MCF 10A (cell line): ENCODE measurements around the gene CNPY4. TPM values are rescaled to one million over a fixed set of nuclear protein-coding genes. Genes with fewer than 3 reads are reported as not detected.

Experiments used
- BruUV-seq: library from RNA; stranded (reverse); fragments of 400-500 nt; replicated peaks from 2 replicates; lab custom pipeline; 2021; lab: Mats Ljungman, UMichigan
- CTCF ChIA-PET: fragments of 300-600 bp; sonication (Branson Sonifier 250); formaldehyde crosslinking; extraction: SDS; loops from one replicate; lab custom pipeline; 2021; ENCODE audit warnings: antibody characterized with exemption, inconsistent platforms; lab: Yijun Ruan, JAX
- POLR2A ChIA-PET: fragments of 300-600, 350-650 bp; sonication (Branson Sonifier 250); formaldehyde crosslinking; extraction: SDS; loops from one replicate; lab custom pipeline; 2020; ENCODE audit warnings: antibody characterized with exemption, inconsistent platforms; lab: Yijun Ruan, JAX
- DNase-seq: peaks from one replicate; pipeline ENCODE4 v3.0.0-alpha.2; 2018; ENCODE audit not compliant: unreplicated experiment
- H3K27ac Mint-ChIP-seq: one replicate; pipeline ENCODE4 v1.8.0; 2022; ENCODE audit warnings: mild to moderate bottlenecking, low read depth, mixed read lengths; ENCODE audit not compliant: unreplicated experiment
- H3K27me3 Mint-ChIP-seq: one replicate; pipeline ENCODE4 v1.8.0; 2022; ENCODE audit warnings: mixed read lengths; ENCODE audit not compliant: insufficient read depth, unreplicated experiment
- H3K36me3 Mint-ChIP-seq: one replicate; pipeline ENCODE4 v1.8.0; 2022; ENCODE audit warnings: mild to moderate bottlenecking, moderate library complexity, mixed read lengths; ENCODE audit not compliant: insufficient read depth, unreplicated experiment
- H3K4me1 Mint-ChIP-seq: one replicate; pipeline ENCODE4 v1.8.0; 2022; ENCODE audit warnings: mixed read lengths; ENCODE audit not compliant: insufficient read depth, unreplicated experiment
- H3K4me3 Mint-ChIP-seq: one replicate; pipeline ENCODE4 v1.8.0; 2022; ENCODE audit warnings: mild to moderate bottlenecking, moderate library complexity, mixed read lengths; ENCODE audit not compliant: unreplicated experiment
- H3K9me3 Mint-ChIP-seq: one replicate; pipeline ENCODE4 v1.8.0; 2022; ENCODE audit warnings: mixed read lengths; ENCODE audit not compliant: unreplicated experiment
- intact Hi-C: fragments of 100-400 bp; cut with micrococcal nuclease; formaldehyde crosslinking; loops from 2 replicates; pipeline ENCODE4 v1.14.1; 2022
- total RNA-seq: library from RNA; stranded (reverse); gene quantifications from 2 replicates; pipeline ENCODE4 v1.2.3, GENCODE V29; 2022
- TF ChIP-seq, protein P1 (sequence below): fragments of 200-600 bp; IDR thresholded peaks from one replicate; pipeline ENCODE4 v1.8.0; 2022; ENCODE audit warnings: antibody characterized with exemption, mild to moderate bottlenecking; ENCODE audit not compliant: unreplicated experiment

The CNPY4 gene
- total RNA-seq, 1 experiment from 2014 or later, result 2.9 TPM

DNA sequence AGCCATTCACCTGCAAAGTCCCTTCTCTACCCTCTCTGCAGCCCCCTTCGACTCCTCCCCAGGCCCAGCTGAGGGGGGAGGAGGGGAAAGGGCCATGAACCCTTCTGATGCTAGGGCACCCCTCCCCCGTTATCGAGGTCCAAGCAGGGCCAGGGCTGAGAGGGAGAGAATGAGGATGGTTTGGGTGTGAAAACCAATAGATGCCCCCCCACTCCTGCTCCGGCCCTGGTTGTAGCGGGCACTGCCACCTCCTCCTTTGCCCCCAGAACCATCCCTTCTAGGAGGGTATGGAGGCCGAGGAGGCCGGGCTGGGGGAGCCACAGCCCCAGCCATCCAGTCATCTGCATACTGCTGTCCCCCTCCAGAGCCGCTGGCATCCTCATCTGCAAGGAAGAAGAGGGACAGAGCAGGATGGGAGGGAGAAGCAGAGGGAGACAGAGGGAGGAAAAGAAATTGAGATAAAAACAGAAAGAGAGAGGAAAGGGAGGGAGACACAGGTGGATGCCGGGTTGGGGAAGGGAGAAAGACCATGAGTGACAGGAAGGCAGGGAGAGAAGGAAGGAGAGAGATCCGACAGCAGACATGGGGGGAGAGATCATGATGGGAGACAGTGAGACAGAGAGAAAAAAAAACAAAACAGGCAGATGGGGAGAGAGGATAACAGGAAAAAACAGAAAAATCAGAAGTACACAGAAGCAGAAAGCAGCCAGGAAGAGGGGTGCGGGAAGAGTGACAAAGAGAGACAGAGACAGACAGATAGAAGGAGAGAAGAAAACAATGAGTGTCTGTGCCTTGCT lies 50.9 kb downstream of the CNPY4 start:
- intact Hi-C loops, result no loop called here
- TF ChIP-seq, protein P1, sequence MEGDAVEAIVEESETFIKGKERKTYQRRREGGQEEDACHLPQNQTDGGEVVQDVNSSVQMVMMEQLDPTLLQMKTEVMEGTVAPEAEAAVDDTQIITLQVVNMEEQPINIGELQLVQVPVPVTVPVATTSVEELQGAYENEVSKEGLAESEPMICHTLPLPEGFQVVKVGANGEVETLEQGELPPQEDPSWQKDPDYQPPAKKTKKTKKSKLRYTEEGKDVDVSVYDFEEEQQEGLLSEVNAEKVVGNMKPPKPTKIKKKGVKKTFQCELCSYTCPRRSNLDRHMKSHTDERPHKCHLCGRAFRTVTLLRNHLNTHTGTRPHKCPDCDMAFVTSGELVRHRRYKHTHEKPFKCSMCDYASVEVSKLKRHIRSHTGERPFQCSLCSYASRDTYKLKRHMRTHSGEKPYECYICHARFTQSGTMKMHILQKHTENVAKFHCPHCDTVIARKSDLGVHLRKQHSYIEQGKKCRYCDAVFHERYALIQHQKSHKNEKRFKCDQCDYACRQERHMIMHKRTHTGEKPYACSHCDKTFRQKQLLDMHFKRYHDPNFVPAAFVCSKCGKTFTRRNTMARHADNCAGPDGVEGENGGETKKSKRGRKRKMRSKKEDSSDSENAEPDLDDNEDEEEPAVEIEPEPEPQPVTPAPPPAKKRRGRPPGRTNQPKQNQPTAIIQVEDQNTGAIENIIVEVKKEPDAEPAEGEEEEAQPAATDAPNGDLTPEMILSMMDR, result no peak
- DNase-seq, result no peak
- ChIA-PET CTCF (no interaction called here), POLR2A (no interaction called here)
- Mint-ChIP-seq H3K9me3 (no peaks in the 10 kb centered on the region), H3K36me3 (no peaks in the 10 kb centered on the region), H3K27me3 (peaks cover 42% of the 10 kb centered on the region), H3K27ac (no peak overlapping the region), H3K4me1 (peaks cover 19% of the 10 kb centered on the region), H3K4me3 (peak overlapping the region; percentile 38)
- no TSS peak for BruUV-seq

DNA sequence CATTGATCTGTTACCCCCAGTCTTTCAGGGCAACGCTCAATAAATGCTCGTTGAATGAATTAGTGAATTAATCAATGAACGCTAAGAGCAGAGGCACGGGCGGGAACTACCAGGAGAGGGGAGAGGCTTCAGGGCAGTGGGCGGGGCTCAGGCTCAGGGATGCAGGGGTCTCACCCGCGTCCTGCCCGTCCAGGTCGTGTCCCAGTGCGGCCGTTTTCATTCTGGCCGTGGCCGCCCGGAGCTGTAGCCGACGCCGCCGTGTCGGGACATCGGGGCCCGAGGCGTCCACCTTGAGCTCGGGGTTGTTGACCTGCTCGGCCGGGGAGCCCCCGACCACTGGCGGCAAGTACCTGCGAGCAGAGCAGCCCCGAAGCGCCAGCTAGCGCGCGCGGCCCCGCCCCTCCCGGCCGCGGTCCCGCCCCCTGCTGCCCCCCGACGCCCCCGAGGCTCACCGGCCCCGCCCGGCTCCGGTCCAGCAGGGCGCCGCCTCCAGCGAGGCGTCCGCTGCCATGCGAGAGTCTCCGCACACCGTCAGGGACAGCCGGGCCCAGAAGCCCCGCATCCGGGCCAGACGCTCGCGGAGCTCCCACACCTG lies 51.8 kb downstream of the CNPY4 start:
- Mint-ChIP-seq H3K36me3 (no peaks in the 10 kb centered on the region), H3K4me3 (no peak overlapping the region), H3K27ac (no peak overlapping the region), H3K9me3 (no peaks in the 10 kb centered on the region), H3K27me3 (peaks cover 37% of the 10 kb centered on the region), H3K4me1 (peaks cover 19% of the 10 kb centered on the region)
- TF ChIP-seq, protein P1, result no peak
- ChIA-PET CTCF (interaction anchor here (0.6 kb wide), 1 partner anchor 168 kb away, joined by 3 read pairs; no protein-coding TSS in a partner anchor), POLR2A (interaction anchor here (0.6 to 0.7 kb wide), 2 partner anchors 8 to 168 kb away, joined by 3 read pairs; no protein-coding TSS in a partner anchor)
- BruUV-seq, result no TSS peak
- intact Hi-C loops, result no loop called here
- no peak for DNase-seq

DNA sequence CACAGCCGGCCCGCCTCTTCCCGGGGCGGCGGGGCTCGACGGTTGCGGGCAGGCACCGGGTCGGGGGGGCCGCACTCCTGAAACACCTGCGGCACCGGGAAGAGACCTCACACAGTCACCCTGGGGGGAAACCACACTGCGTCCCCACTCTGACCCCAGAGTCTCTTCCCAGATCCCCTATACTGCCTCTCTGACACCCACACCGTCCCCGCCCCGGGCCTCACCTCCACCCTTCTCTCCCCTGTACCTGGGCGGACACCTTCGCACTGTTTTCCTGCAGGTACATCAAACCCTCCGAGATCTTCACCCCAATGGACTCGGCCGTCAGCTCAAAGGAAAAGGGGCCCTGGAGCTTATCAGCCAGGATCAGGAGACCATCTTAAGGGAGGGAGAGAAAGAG lies 52.4 kb downstream of the CNPY4 start:
- H3K27ac Mint-ChIP-seq, result no peak overlapping the region
- DNase-seq, result no peak
- TF ChIP-seq, protein P1, result no peak
- intact Hi-C loops, result no loop called here
- ChIA-PET CTCF (interaction anchor here (0.6 kb wide), 1 partner anchor 167 kb away, joined by 3 read pairs; no protein-coding TSS in a partner anchor), POLR2A (interaction anchor here (0.6 to 0.7 kb wide), 2 partner anchors 8 to 167 kb away, joined by 3 read pairs; no protein-coding TSS in a partner anchor)
- H3K36me3 Mint-ChIP-seq, result no peaks in the 10 kb centered on the region
- no peaks in the 10 kb centered on the region for H3K9me3 Mint-ChIP-seq
- BruUV-seq, result no TSS peak
- peaks cover 24% of the 10 kb centered on the region for H3K4me1 Mint-ChIP-seq
- H3K4me3 Mint-ChIP-seq, result peak overlapping the region; percentile 43
- H3K27me3 Mint-ChIP-seq, result peaks cover 30% of the 10 kb centered on the region

DNA sequence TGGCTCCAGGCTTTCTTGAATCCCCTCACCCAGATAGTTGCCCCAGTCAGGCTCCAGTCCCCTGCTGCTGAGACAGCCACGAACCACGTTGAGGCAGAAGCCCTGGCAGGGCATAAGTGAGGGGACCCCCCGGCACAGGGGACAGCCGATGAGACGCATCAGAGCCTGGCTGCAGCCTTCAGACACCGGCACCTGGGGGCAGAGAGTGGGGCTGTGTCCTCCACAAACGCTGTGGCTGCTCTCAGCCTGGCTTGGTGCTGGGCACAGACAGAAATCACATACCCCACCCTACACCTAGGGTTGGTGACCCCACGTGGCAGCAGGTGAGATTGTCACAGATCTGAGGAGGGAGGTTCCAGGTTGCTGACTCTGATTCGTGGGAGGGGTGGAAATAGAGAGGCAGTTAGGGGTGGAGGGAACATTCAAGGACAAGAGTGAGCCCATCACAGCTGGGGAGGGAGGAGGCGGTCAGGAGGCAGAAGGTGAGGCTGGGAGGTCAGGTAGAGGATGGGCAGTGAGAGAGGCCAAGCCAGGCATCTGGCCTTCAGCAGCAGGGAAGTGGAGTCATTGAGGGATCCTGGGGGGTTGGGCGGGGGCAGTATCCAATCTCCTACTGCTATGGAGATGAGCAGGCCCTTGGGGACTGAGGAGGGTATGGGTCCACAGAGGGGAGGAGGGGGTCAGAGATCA lies 54.5 kb downstream of the CNPY4 start:
- TF ChIP-seq, protein P1, result no peak
- H3K27me3 Mint-ChIP-seq, result peaks cover 14% of the 10 kb centered on the region
- H3K36me3 Mint-ChIP-seq, result no peaks in the 10 kb centered on the region
- peaks cover 18% of the 10 kb centered on the region for H3K4me1 Mint-ChIP-seq
- no peaks in the 10 kb centered on the region for H3K9me3 Mint-ChIP-seq
- H3K4me3 Mint-ChIP-seq, result no peak overlapping the region
- ChIA-PET CTCF (no interaction called here), POLR2A (no interaction called here)
- no peak overlapping the region for H3K27ac Mint-ChIP-seq
- no peak for DNase-seq
- intact Hi-C loops, result no loop called here
- no TSS peak for BruUV-seq
